Measurements from ENCODE around the gene ST8SIA2.

- TF ChIP-seq, protein P1, sequence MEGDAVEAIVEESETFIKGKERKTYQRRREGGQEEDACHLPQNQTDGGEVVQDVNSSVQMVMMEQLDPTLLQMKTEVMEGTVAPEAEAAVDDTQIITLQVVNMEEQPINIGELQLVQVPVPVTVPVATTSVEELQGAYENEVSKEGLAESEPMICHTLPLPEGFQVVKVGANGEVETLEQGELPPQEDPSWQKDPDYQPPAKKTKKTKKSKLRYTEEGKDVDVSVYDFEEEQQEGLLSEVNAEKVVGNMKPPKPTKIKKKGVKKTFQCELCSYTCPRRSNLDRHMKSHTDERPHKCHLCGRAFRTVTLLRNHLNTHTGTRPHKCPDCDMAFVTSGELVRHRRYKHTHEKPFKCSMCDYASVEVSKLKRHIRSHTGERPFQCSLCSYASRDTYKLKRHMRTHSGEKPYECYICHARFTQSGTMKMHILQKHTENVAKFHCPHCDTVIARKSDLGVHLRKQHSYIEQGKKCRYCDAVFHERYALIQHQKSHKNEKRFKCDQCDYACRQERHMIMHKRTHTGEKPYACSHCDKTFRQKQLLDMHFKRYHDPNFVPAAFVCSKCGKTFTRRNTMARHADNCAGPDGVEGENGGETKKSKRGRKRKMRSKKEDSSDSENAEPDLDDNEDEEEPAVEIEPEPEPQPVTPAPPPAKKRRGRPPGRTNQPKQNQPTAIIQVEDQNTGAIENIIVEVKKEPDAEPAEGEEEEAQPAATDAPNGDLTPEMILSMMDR (IDR thresholded peaks at IDR 0.05) = no peak
- no peak for TF ChIP-seq SIN3A (IDR thresholded peaks at IDR 0.05; ENCODE audit: borderline replicate concordance, insufficient read depth, low read depth, low read length)
- no peak for TF ChIP-seq POLR2AphosphoS5 (IDR thresholded peaks at IDR 0.05; ENCODE audit: low read depth, low read length)
- TF ChIP-seq TCF7L2 (IDR thresholded peaks at IDR 0.05; ENCODE audit: low read depth, low read length) = no peak
- TF ChIP-seq, protein P2, sequence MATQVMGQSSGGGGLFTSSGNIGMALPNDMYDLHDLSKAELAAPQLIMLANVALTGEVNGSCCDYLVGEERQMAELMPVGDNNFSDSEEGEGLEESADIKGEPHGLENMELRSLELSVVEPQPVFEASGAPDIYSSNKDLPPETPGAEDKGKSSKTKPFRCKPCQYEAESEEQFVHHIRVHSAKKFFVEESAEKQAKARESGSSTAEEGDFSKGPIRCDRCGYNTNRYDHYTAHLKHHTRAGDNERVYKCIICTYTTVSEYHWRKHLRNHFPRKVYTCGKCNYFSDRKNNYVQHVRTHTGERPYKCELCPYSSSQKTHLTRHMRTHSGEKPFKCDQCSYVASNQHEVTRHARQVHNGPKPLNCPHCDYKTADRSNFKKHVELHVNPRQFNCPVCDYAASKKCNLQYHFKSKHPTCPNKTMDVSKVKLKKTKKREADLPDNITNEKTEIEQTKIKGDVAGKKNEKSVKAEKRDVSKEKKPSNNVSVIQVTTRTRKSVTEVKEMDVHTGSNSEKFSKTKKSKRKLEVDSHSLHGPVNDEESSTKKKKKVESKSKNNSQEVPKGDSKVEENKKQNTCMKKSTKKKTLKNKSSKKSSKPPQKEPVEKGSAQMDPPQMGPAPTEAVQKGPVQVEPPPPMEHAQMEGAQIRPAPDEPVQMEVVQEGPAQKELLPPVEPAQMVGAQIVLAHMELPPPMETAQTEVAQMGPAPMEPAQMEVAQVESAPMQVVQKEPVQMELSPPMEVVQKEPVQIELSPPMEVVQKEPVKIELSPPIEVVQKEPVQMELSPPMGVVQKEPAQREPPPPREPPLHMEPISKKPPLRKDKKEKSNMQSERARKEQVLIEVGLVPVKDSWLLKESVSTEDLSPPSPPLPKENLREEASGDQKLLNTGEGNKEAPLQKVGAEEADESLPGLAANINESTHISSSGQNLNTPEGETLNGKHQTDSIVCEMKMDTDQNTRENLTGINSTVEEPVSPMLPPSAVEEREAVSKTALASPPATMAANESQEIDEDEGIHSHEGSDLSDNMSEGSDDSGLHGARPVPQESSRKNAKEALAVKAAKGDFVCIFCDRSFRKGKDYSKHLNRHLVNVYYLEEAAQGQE (IDR thresholded peaks at IDR 0.05; ENCODE audit: insufficient read depth in 1 of 2, low read depth in 2 of 2, low read length in 1 of 2) = no peak
These were observed 24.0 kb downstream of the ST8SIA2 start for GRCh38 chr15:92417716-92418115.
